Measurements from ENCODE around the gene OR4D9. TPM values are rescaled to one million over a fixed set of nuclear protein-coding genes. Genes with fewer than 3 reads are reported as not detected.

OR4D9 gene
- total RNA-seq, 1 donor from 2014 or later = not detected

GRCh38 chr11:59550368-59550841 is 39.1 kb downstream of the OR4D9 start:
- peak; percentile 91 for DNase-seq (ENCODE audit: low spot score)

GRCh38 chr11:59550842-59551658 is 39.7 kb downstream of the OR4D9 start:
- DNase-seq (ENCODE audit: low spot score) = no peak

GRCh38 chr11:59551659-59552521 is 40.6 kb downstream of the OR4D9 start:
- DNase-seq (ENCODE audit: low spot score) = no peak

GRCh38 chr11:59552844-59553243 is 41.5 kb downstream of the OR4D9 start:
- DNase-seq (ENCODE audit: low spot score) = no peak

- DNase-seq (ENCODE audit: low spot score) = no peak
Measured at GRCh38 chr11:59553323-59553722, 42.0 kb downstream of the OR4D9 start.

GRCh38 chr11:59555601-59556114 is 44.3 kb downstream of the OR4D9 start:
- DNase-seq (ENCODE audit: low spot score) = no peak

GRCh38 chr11:59556115-59556916 is 45.0 kb downstream of the OR4D9 start:
- DNase-seq (ENCODE audit: low spot score) = no peak

- DNase-seq (ENCODE audit: low spot score) = no peak
Measured at GRCh38 chr11:59556917-59557348, 45.6 kb downstream of the OR4D9 start.

GRCh38 chr11:59558270-59558643 is 46.9 kb downstream of the OR4D9 start:
- DNase-seq (ENCODE audit: low spot score) = no peak

GRCh38 chr11:59559886-59560285 is 48.5 kb downstream of the OR4D9 start:
- DNase-seq (ENCODE audit: low spot score) = no peak

GRCh38 chr11:59560290-59560701 is 49.0 kb downstream of the OR4D9 start:
- no peak for DNase-seq (ENCODE audit: low spot score)

- DNase-seq (ENCODE audit: low spot score) = peak; percentile 91
Measured at GRCh38 chr11:59560702-59561473, 49.5 kb downstream of the OR4D9 start.

- DNase-seq (ENCODE audit: low spot score) = no peak
Measured at GRCh38 chr11:59562292-59562691, 51.0 kb downstream of the OR4D9 start.

Other genes starting within 250 kb of the OR4D9 start
- gene OR5AN1, start 152.6 kb upstream of the OR4D9 start, total RNA-seq = not detected
- gene OR5A2, start 85.1 kb upstream of the OR4D9 start, total RNA-seq = not detected
- not detected for gene OR5A1, start 75.1 kb upstream of the OR4D9 start, total RNA-seq
- gene OR4D6, start 54.6 kb upstream of the OR4D9 start, total RNA-seq = not detected
- not detected for gene OR4D10, start 38.2 kb upstream of the OR4D9 start, total RNA-seq
- not detected for gene OR4D11, start 8.0 kb upstream of the OR4D9 start, total RNA-seq
- gene OSBP, start 104.2 kb downstream of the OR4D9 start, total RNA-seq = 39.8 TPM
- 32.5 TPM for gene PATL1, start 157.5 kb downstream of the OR4D9 start, total RNA-seq
- not detected for gene OR10V1, start 202.3 kb downstream of the OR4D9 start, total RNA-seq
- 24.9 TPM for gene STX3, start 243.8 kb downstream of the OR4D9 start, total RNA-seq